Spleen (tissue), 7 donors: ENCODE results near the gene ZNF503.

Experiments used
- POLR2A ChIP-seq, 3 donors: fragments of 450-650 bp; IDR thresholded peaks; one replicate each; pipeline ENCODE4 v1.5.1; 2017; ENCODE audit warnings: antibody characterized with exemption in 3 of 3, mild to moderate bottlenecking in 1 of 3
- POLR2AphosphoS5 ChIP-seq, 3 donors: sonication (generic); formaldehyde crosslinking; IDR thresholded peaks; one replicate each; pipeline ENCODE4 v1.5.1; 2017; ENCODE audit warnings: antibody characterized with exemption in 3 of 3
- TF ChIP-seq, protein P1 (sequence below), 11 experiments: fragments of 200-600 bp in 7 of 11; fragments of 450-650 bp in 4 of 11; sonication (generic) in 4 of 11; IDR thresholded peaks in 8 of 11; conservative IDR thresholded peaks in 3 of 11; 1 replicate in 7 of 11; 2 replicates in 4 of 11; pipeline versions ENCODE4 v1.4.0 to v1.8.0; 2016 to 2021; ENCODE audit warnings: antibody characterized with exemption in 11 of 11, inconsistent platforms in 4 of 11, mild to moderate bottlenecking in 1 of 11
- donor health status: DM: no; HTN: no; CAD: no; lungs with moderate emphysema.
- donor health status: DM: no; HTN: no; CAD: no.
- donor health status: DM: no; HTN: no; CAD: no.

DNA sequence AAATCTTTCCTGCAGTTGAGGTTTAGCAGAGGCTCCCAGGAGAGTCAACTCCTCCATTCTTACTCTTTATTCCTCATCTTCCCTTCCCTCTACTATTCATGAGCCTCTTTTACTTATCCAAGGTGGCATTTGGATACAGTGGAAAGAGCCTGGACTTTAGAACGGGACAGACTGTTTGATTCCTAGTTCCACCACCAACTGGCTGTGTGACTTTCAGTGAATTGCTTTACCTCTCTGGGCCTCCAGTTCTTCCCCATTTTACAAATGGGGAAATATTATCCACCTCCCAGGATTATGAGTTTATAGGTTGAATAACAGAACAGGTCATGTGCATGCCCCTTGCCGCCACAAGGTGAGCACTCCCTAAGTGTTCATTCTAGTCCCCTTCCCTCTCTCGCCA is 49.9 kb downstream of the ZNF503 start:
- TF ChIP-seq, protein P1, sequence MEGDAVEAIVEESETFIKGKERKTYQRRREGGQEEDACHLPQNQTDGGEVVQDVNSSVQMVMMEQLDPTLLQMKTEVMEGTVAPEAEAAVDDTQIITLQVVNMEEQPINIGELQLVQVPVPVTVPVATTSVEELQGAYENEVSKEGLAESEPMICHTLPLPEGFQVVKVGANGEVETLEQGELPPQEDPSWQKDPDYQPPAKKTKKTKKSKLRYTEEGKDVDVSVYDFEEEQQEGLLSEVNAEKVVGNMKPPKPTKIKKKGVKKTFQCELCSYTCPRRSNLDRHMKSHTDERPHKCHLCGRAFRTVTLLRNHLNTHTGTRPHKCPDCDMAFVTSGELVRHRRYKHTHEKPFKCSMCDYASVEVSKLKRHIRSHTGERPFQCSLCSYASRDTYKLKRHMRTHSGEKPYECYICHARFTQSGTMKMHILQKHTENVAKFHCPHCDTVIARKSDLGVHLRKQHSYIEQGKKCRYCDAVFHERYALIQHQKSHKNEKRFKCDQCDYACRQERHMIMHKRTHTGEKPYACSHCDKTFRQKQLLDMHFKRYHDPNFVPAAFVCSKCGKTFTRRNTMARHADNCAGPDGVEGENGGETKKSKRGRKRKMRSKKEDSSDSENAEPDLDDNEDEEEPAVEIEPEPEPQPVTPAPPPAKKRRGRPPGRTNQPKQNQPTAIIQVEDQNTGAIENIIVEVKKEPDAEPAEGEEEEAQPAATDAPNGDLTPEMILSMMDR (IDR thresholded peaks at IDR 0.05 in 8 of 11, conservative IDR thresholded peaks at IDR 0.05 in 3 of 11): no peak
- TF ChIP-seq POLR2AphosphoS5 (IDR thresholded peaks at IDR 0.05): no peak
- TF ChIP-seq POLR2A (IDR thresholded peaks at IDR 0.05): no peak
